Activated gamma-delta T cell treated with Interleukin-2 at 50 U/mL for 16 hours (primary cell): Measurements from ENCODE around the gene OLR1.
A peak's percentile ranks its signal among the peaks of the same experiment; 100 is the strongest.

ENCODE experiments used
- DNase-seq: peaks from one replicate; pipeline ENCODE4 v3.0.0-alpha.2; 2020

The OLR1 gene

GRCh38 chr12:10151621-10152020, 20.3 kb downstream of the OLR1 start:
- no peak for DNase-seq

- no peak for DNase-seq
These were observed 24.1 kb downstream of the OLR1 start for GRCh38 chr12:10147714-10148403.

GRCh38 chr12:10142976-10143589, 28.8 kb downstream of the OLR1 start:
- no peak for DNase-seq

- peak; percentile 22 for DNase-seq
These were observed 31.9 kb downstream of the OLR1 start for GRCh38 chr12:10140001-10140400.

GRCh38 chr12:10136637-10137205, 35.2 kb downstream of the OLR1 start:
- no peak for DNase-seq

- DNase-seq: no peak
These were observed 36.8 kb downstream of the OLR1 start for GRCh38 chr12:10135126-10135525.

- DNase-seq: no peak
These were observed 39.0 kb downstream of the OLR1 start for GRCh38 chr12:10132850-10133370.

- no peak for DNase-seq
These were observed 40.7 kb downstream of the OLR1 start for GRCh38 chr12:10131111-10131690.

GRCh38 chr12:10130042-10130441, 41.9 kb downstream of the OLR1 start, which contains the start of gene CLEC7A:
Gene CLEC7A, minus strand, starts transcription at chr12:10130199. Its CDS starts 117 bp downstream, at chr12:10130082.
- DNase-seq: no peak

- no peak for DNase-seq
These were observed 43.2 kb downstream of the OLR1 start for GRCh38 chr12:10128687-10129086.

- no peak for DNase-seq
These were observed 45.5 kb downstream of the OLR1 start for GRCh38 chr12:10126413-10126812.

GRCh38 chr12:10122689-10123088, 49.2 kb downstream of the OLR1 start:
- no peak for DNase-seq

- DNase-seq: no peak
These were observed 50.7 kb downstream of the OLR1 start for GRCh38 chr12:10121278-10121677.

GRCh38 chr12:10119066-10119465, 52.9 kb downstream of the OLR1 start:
- no peak for DNase-seq

GRCh38 chr12:10115890-10116289, 56.0 kb downstream of the OLR1 start:
- no peak for DNase-seq

- DNase-seq: no peak
These were observed 56.6 kb downstream of the OLR1 start for GRCh38 chr12:10115311-10115710.

- no peak for DNase-seq
These were observed 58.0 kb downstream of the OLR1 start for GRCh38 chr12:10113920-10114319.

GRCh38 chr12:10113075-10113474, 58.9 kb downstream of the OLR1 start:
- DNase-seq: no peak

GRCh38 chr12:10111451-10111850, 60.5 kb downstream of the OLR1 start:
- DNase-seq: no peak

GRCh38 chr12:10110256-10110844, 61.6 kb downstream of the OLR1 start:
- no peak for DNase-seq
